HG02610 (cell line): Measurements from ENCODE around the gene HBB.

Source experiments
- ATAC-seq: cut with Tn5 transposase; IDR thresholded peaks from one replicate; pipeline ENCODE4 v1.9.1; 2021; ENCODE audit warnings: mild to moderate bottlenecking, moderate library complexity; ENCODE audit not compliant: unreplicated experiment

The HBB gene

DNA sequence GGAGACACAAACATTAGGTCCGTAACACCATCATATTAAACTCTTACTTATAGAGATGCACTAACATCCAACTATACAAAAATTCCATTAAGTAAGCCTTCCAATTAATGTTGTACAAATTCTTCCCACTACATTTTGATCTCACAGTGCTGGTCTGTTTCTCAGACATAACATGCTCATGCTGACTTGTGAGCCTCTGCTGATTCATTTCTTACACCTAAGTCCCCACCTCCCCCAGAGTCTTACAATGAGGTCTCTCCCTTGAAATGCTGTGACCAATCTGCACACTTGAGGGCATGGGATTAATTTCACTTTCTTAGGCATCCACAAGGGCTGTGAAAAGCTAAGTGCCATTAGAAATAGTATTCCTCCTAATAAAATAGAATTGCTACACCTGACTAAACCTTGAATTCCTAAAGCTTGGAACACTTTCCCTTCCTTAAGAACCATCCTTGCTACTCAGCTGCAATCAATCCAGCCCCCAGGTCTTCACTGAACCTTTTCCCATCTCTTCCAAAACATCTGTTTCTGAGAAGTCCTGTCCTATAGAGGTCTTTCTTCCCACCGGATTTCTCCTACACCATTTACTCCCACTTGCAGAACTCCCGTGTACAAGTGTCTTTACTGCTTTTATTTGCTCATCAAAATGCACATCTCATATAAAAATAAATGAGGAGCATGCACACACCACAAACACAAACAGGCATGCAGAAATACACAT lies 20.8 kb upstream of the HBB start:
- no peak for ATAC-seq

DNA sequence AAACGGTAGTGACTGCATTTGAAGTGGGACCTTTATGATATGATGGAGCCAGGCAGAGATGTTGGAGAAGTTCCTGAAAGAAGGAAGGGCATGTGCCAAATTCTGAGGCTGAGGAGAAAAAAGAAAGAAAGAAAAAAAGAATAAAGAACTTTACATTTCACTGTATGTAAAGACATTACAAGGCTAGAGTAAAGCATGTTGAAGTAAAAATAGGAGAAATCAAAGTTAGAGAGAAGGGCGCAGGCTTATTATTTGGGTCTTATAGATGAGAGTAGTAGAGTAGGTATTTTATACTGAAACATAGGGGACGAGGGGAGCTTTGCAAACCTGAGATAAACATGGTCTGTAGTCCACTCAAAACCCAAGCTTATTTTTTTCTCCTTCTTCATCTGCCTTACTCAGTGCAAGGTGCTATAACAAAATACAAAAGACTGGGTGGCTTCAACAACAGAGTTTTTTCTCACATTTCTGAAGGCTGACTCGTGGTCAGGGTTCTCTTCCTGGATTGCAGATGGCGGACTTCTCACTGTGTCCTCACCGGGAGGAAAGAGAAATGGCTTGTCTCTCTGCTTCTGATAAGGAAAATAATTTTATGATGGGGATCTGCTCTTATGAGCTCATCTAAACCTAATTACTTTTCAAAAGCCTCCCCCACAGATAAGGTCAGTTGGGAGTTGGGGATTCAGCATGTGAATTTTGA lies 20.1 kb upstream of the HBB start:
- no peak for ATAC-seq

GRCh38 chr11:5245155-5245554 lies 18.3 kb upstream of the HBB start:
- ATAC-seq = no peak

- no peak for ATAC-seq
These were observed 16.9 kb upstream of the HBB start for GRCh38 chr11:5243816-5244180.

GRCh38 chr11:5242933-5243815 lies 16.3 kb upstream of the HBB start:
- ATAC-seq = no peak

- ATAC-seq = no peak
These were observed 15.3 kb upstream of the HBB start for GRCh38 chr11:5242208-5242607.

DNA sequence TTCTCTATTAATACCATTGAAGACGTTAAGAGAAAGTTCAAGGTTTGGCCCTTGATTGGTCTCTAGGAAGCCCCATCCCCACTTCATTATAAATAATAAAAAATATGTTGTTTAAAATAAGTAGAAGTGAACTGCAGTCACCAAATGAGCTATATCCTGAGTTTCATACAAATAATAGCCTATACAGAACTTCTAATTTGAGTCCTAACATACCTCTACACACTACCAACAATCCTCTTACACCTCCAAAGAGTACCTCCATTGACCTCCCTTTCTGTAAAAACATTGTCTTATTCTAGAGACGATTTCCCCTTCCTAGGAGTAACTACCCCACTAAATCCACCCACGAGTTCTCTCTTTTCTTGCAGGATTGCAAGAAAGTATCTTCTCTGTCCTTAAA lies 14.6 kb upstream of the HBB start:
- no peak for ATAC-seq

- no peak for ATAC-seq
These were observed 13.6 kb upstream of the HBB start for GRCh38 chr11:5240458-5240857.

- ATAC-seq = no peak
These were observed 13.2 kb upstream of the HBB start for GRCh38 chr11:5240056-5240455.

- no peak for ATAC-seq
These were observed 12.2 kb upstream of the HBB start for GRCh38 chr11:5239046-5239445.

DNA sequence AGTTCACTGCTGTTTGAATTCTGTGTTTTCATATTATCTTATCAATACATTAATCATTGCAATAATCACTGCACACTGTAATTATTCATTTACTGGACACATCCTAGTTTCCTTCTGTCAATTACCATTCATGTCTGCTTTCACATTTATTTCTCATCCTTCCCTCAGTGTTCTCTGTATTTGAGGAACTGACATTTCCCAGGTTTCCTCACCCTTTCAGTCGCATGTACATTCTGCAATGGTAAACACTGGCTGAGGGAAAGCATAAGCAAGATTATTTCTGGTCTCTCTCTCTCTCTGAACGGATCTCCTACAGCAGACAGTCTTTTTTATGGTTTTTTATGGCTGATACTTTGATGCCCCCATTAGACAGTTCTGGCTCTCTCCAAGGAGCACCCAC lies 11.6 kb upstream of the HBB start:
- ATAC-seq = no peak

DNA sequence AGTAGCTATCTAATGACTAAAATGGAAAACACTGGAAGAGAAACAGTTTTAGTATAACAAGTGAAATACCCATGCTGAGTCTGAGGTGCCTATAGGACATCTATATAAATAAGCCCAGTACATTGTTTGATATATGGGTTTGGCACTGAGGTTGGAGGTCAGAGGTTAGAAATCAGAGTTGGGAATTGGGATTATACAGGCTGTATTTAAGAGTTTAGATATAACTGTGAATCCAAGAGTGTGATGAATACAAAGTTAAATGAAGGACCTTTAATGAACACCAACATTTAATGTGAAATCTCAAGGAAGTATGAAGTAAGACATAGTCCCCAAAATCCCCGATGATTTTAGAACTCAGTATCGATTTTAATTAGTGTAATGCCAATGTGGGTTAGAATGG lies 10.5 kb upstream of the HBB start:
- no peak for ATAC-seq

- no peak for ATAC-seq
These were observed 8.7 kb upstream of the HBB start for GRCh38 chr11:5235364-5236095.

DNA sequence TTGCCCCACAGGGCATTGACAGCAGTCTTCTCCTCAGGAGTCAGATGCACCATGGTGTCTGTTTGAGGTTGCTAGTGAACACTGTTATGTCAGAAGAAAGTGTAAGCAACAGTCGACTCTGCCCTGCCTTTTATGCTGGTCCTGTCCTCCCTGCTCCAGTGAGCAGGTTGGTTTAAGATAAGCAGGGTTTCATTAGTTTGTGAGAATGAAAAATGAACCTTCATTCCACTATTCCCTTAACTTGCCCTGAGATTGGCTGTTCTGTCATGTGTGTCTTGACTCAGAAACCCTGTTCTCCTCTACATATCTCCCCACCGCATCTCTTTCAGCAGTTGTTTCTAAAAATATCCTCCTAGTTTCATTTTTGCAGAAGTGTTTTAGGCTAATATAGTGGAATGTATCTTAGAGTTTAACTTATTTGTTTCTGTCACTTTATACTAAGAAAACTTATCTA lies 7.5 kb upstream of the HBB start, which contains the start of gene HBD:
Gene HBD (minus strand): TSS at position 103 of the 454 bp plus-strand sequence. CDS start 50 bp downstream, at position 53.
- ATAC-seq = peak; percentile 78

- ATAC-seq = no peak
These were observed 6.4 kb upstream of the HBB start for GRCh38 chr11:5233307-5233706.

DNA sequence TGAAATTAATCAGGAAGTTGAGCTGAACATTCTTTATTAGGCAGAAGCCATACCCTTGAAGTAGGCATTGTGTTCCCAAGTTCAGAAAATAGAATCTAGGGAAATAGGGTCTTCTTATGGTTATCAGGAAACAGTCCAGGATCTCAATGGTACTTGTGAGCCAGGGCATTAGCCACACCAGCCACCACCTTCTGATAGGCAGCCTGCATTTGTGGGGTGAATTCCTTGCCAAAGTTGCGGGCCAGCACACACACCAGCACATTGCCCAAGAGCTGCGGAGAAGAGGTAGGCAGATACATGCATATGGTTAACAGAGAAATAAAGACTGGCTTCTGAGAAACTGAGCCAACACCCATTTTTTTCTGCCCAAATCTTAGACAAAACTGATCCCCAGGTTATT lies 6.0 kb upstream of the HBB start:
- ATAC-seq = no peak

GRCh38 chr11:5232176-5232575 lies 5.3 kb upstream of the HBB start:
- ATAC-seq = no peak

- no peak for ATAC-seq
These were observed 4.2 kb upstream of the HBB start for GRCh38 chr11:5231111-5231510.

DNA sequence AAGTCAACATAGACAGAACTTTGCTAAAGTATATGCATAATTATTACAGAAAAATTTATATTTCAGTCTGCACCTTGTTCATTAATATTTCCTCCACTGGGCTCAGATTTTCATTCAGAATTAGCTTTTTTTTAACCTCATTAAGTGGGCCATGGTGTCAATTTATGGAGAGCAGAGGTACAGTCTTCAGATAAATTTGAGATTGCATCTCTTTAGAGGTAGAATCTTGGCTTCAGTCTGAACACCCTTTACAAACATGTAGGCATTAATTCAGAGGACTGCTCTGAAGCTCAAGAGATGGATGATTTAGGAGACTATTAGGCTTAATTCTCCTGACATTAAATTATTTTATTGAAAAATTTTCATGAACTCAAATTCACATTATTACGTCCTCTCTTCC lies 3.4 kb upstream of the HBB start:
- no peak for ATAC-seq

GRCh38 chr11:5229796-5230195 lies 2.9 kb upstream of the HBB start:
- no peak for ATAC-seq

DNA sequence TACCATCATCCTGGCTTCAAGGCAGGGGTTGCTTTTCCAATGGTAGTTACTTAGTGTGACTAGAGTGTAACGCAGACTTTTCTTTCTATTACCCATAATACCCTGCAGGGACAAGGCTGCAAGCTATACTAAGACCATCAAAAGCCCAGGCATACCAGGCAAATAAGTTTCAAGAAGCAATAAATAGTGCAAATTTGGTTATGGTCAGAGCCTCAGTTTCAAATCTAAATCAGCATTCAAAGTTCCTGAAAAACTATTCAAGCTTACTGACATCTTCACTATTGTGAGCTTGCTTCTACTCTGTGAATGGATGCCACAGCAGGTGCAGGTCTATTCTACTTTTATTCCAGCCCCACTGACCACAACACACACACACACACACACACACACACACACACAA lies 2.5 kb upstream of the HBB start:
- no peak for ATAC-seq
